Vagina (tissue), 2 donors: Measurements from ENCODE around the gene LMAN2L. TPM values are rescaled to one million over a fixed set of nuclear protein-coding genes. Genes with fewer than 3 reads are reported as not detected.

Experiments
- DNase-seq, 2 donors: peaks; one replicate each; pipeline ENCODE4 v3.0.0-alpha.2; 2017; ENCODE audit errors: extremely low spot score in 2 of 2
- H3K27ac ChIP-seq: fragments of 200-600 bp; sonication (generic); one replicate; pipeline ENCODE4 v1.5.1; 2019
- H3K27me3 ChIP-seq: fragments of 200-600 bp; sonication (generic); one replicate; pipeline ENCODE4 v1.5.1; 2019
- H3K36me3 ChIP-seq, 2 donors: fragments of 200-600 bp; sonication (generic); one replicate each; pipeline ENCODE4 v1.5.1; 2017 to 2019
- H3K4me1 ChIP-seq: fragments of 200-600 bp; sonication (generic); one replicate; pipeline ENCODE4 v1.5.1; 2019
- H3K4me3 ChIP-seq, 2 donors: fragments of 200-600 bp; sonication (generic); 1 replicate in 1 of 2; 2 replicates in 1 of 2; pipeline ENCODE4 v1.5.1; 2016 to 2019
- H3K9me3 ChIP-seq: fragments of 200-600 bp; sonication (generic); one replicate; pipeline ENCODE4 v1.5.1; 2019
- CTCF ChIP-seq, 3 experiments: fragments of 450-650 bp in 2 of 3; fragments of 200-600 bp in 1 of 3; sonication (generic) in 1 of 3; IDR thresholded peaks; one replicate each; pipeline ENCODE4 v1.5.1; 2017 to 2019; ENCODE audit warnings: antibody characterized with exemption in 3 of 3, mild to moderate bottlenecking in 2 of 3, moderate library complexity in 2 of 3
- POLR2A ChIP-seq, 2 donors: fragments of 450-650 bp; IDR thresholded peaks; one replicate each; pipeline ENCODE4 v1.6.1; 2017; ENCODE audit warnings: antibody characterized with exemption in 2 of 2, mild to moderate bottlenecking in 2 of 2, moderate library complexity in 2 of 2
- POLR2AphosphoS5 ChIP-seq, 2 donors: sonication (generic); formaldehyde crosslinking; IDR thresholded peaks; one replicate each; pipeline ENCODE4 v1.9.0; 2017; ENCODE audit warnings: antibody characterized with exemption in 2 of 2, mild to moderate bottlenecking in 2 of 2, low read depth in 1 of 2; ENCODE audit not compliant: insufficient read depth in 1 of 2
- intact Hi-C: fragments of 100-400 bp; cut with DNase I; formaldehyde crosslinking; loops from one replicate; pipeline ENCODE4 v1.15.1; 2023
- total RNA-seq: library from RNA; depleted of rRNA; stranded (reverse); fragments of >200 nt; gene quantifications from one replicate; pipeline ENCODE4 v1.2.3, GENCODE V29; 2016

LMAN2L gene
- total RNA-seq, 1 donor from 2014 or later = 13.0 TPM

DNA sequence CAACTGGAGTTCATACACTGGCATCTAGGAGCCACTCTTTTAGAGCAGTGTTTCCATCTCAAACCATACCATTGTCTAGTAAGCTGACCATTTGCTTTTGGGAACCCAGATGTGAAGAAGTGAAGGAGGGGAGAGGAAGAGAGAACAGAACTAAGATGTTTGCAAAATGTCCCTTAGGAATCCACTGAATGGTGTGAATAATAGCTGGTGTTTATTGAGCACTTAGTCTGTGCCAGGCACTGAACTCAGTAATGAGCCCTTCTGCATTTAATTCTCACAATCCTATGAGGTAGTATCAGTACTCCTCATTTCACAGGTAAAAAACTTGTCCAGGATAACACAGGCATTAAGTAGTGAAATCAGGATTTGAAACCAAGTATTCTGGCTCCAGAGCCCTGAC, 23.5 kb downstream of the LMAN2L start:
- H3K4me3 ChIP-seq = no peak overlapping the region
- no peaks in the 10 kb centered on the region for H3K9me3 ChIP-seq
- no peaks in the 10 kb centered on the region for H3K4me1 ChIP-seq
- intact Hi-C loops = no loop called here
- no peak for TF ChIP-seq POLR2A (IDR thresholded peaks at IDR 0.05)
- TF ChIP-seq CTCF (IDR thresholded peaks at IDR 0.05) = no peak
- no peak for TF ChIP-seq POLR2AphosphoS5 (IDR thresholded peaks at IDR 0.05; ENCODE audit: insufficient read depth in 1 of 2, low read depth in 1 of 2)
- H3K27ac ChIP-seq = no peak overlapping the region
- DNase-seq = no peak
- peaks cover 0 to 25% of the 10 kb centered on the region in 2 donors for H3K36me3 ChIP-seq
- H3K27me3 ChIP-seq = no peaks in the 10 kb centered on the region

GRCh38 chr2:96715658-96716057, 24.2 kb downstream of the LMAN2L start:
- TF ChIP-seq POLR2AphosphoS5 (IDR thresholded peaks at IDR 0.05; ENCODE audit: insufficient read depth in 1 of 2, low read depth in 1 of 2) = no peak
- no peak for TF ChIP-seq POLR2A (IDR thresholded peaks at IDR 0.05)
- TF ChIP-seq CTCF (IDR thresholded peaks at IDR 0.05) = no peak
- Histone ChIP-seq H3K27ac (no peak overlapping the region), H3K4me3 (no peak overlapping the region), H3K9me3 (no peaks in the 10 kb centered on the region), H3K27me3 (no peaks in the 10 kb centered on the region), H3K36me3 (peaks cover 0 to 33% of the 10 kb centered on the region in 2 donors), H3K4me1 (no peaks in the 10 kb centered on the region)
- DNase-seq = no peak
- intact Hi-C loops = no loop called here

- no peak for DNase-seq
- H3K27me3 ChIP-seq = no peaks in the 10 kb centered on the region
- intact Hi-C loops = no loop called here
- no peak overlapping the region for H3K4me3 ChIP-seq
- TF ChIP-seq POLR2AphosphoS5 (IDR thresholded peaks at IDR 0.05; ENCODE audit: insufficient read depth in 1 of 2, low read depth in 1 of 2) = no peak
- no peak for TF ChIP-seq POLR2A (IDR thresholded peaks at IDR 0.05)
- TF ChIP-seq CTCF (IDR thresholded peaks at IDR 0.05) = no peak
- no peak overlapping the region for H3K27ac ChIP-seq
- no peaks in the 10 kb centered on the region for H3K4me1 ChIP-seq
- H3K9me3 ChIP-seq = no peaks in the 10 kb centered on the region
- H3K36me3 ChIP-seq = peaks cover 0 to 70% of the 10 kb centered on the region in 2 donors
Observed at GRCh38 chr2:96710985-96711384, 28.9 kb downstream of the LMAN2L start.

- no peaks in the 10 kb centered on the region for H3K9me3 ChIP-seq
- intact Hi-C loops = no loop called here
- no peak overlapping the region for H3K27ac ChIP-seq
- DNase-seq = no peak
- H3K27me3 ChIP-seq = no peaks in the 10 kb centered on the region
- no peaks in the 10 kb centered on the region for H3K4me1 ChIP-seq
- no peak overlapping the region for H3K4me3 ChIP-seq
- H3K36me3 ChIP-seq = peaks cover 0 to 29% of the 10 kb centered on the region in 2 donors
- TF ChIP-seq POLR2A (IDR thresholded peaks at IDR 0.05) = no peak
- TF ChIP-seq POLR2AphosphoS5 (IDR thresholded peaks at IDR 0.05; ENCODE audit: insufficient read depth in 1 of 2, low read depth in 1 of 2) = no peak
- no peak for TF ChIP-seq CTCF (IDR thresholded peaks at IDR 0.05)
Observed at GRCh38 chr2:96703021-96703751, 36.7 kb downstream of the LMAN2L start.

- intact Hi-C loops = no loop called here
- Histone ChIP-seq H3K4me3 (no peak overlapping the region), H3K4me1 (no peaks in the 10 kb centered on the region), H3K27me3 (no peaks in the 10 kb centered on the region), H3K27ac (no peak overlapping the region), H3K36me3 (peaks cover 0 to 20% of the 10 kb centered on the region in 2 donors), H3K9me3 (no peaks in the 10 kb centered on the region)
- no peak for TF ChIP-seq POLR2AphosphoS5 (IDR thresholded peaks at IDR 0.05; ENCODE audit: insufficient read depth in 1 of 2, low read depth in 1 of 2)
- no peak for TF ChIP-seq POLR2A (IDR thresholded peaks at IDR 0.05)
- TF ChIP-seq CTCF (IDR thresholded peaks at IDR 0.05) = no peak
- DNase-seq = no peak
Observed at GRCh38 chr2:96702098-96702785, 37.6 kb downstream of the LMAN2L start.
